ENCODE measurements around the gene EXOC5. TPM values are rescaled to one million over a fixed set of nuclear protein-coding genes. Genes with fewer than 3 reads are reported as not detected.

Gene EXOC5
- total RNA-seq, 1 experiment from 2014 or later: 51.0 TPM

DNA sequence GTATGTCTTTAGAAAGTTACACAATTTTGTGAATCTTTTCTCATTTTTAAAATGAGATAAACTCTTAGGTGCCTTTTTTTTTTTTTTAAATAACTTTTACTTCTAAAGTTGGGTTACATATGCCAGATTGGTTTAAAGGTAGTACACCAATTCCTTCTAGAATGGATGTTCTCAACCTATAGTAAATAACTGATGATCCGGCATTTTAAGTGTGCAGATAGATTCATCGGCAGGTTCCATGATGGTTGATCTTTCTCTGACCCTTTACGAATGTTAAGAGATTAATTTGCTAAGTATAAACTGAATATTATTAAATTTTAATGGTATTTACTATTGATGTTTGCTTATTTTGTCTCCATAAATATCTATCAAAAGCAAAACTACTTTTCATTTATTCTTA, 8.4 kb upstream of the EXOC5 start:
- peaks cover 4% of the 10 kb centered on the region; the same call in 1 of the 2 replicates for H4K20me1 ChIP-seq (ENCODE audit: insufficient read depth)
- POLR2A ChIA-PET (ENCODE audit: unreplicated experiment): no interaction called here
- DNase-seq: no peak
- no peaks in the 10 kb centered on the region for H3K27me3 ChIP-seq (ENCODE audit: insufficient read depth, low read depth)
- peaks cover 17% of the 10 kb centered on the region for H3K79me2 ChIP-seq (ENCODE audit: low read depth)
- TF ChIP-seq, protein P1, sequence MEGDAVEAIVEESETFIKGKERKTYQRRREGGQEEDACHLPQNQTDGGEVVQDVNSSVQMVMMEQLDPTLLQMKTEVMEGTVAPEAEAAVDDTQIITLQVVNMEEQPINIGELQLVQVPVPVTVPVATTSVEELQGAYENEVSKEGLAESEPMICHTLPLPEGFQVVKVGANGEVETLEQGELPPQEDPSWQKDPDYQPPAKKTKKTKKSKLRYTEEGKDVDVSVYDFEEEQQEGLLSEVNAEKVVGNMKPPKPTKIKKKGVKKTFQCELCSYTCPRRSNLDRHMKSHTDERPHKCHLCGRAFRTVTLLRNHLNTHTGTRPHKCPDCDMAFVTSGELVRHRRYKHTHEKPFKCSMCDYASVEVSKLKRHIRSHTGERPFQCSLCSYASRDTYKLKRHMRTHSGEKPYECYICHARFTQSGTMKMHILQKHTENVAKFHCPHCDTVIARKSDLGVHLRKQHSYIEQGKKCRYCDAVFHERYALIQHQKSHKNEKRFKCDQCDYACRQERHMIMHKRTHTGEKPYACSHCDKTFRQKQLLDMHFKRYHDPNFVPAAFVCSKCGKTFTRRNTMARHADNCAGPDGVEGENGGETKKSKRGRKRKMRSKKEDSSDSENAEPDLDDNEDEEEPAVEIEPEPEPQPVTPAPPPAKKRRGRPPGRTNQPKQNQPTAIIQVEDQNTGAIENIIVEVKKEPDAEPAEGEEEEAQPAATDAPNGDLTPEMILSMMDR (conservative IDR thresholded peaks at IDR 0.05): no peak
- TF ChIP-seq EZH2 (IDR thresholded peaks at IDR 0.05; ENCODE audit: low read depth): no peak
- BruUV-seq (replicated peaks): no TSS peak
- no peak overlapping the region for H3K27ac ChIP-seq
- H2AFZ ChIP-seq: no peak overlapping the region
- H3K9me2 ChIP-seq (ENCODE audit: insufficient read depth): no peaks in the 10 kb centered on the region
- H3K4me3 ChIP-seq: no peak overlapping the region
- CTCF ChIA-PET: no interaction called here
- intact Hi-C loops (cut with micrococcal nuclease; ENCODE audit: unreplicated experiment): no loop called here
- no peaks in the 10 kb centered on the region for H3K9me3 ChIP-seq (ENCODE audit: insufficient read depth, low read depth)
- H3K36me3 ChIP-seq (ENCODE audit: low read depth): peaks cover 25% of the 10 kb centered on the region
- no peaks in the 10 kb centered on the region for H3K4me1 ChIP-seq (replicated peaks; ENCODE audit: insufficient read depth)
- H3K4me2 ChIP-seq: no peak overlapping the region
- no peaks in the 10 kb centered on the region for H3F3A ChIP-seq (ENCODE audit: insufficient read depth, low read depth)

DNA sequence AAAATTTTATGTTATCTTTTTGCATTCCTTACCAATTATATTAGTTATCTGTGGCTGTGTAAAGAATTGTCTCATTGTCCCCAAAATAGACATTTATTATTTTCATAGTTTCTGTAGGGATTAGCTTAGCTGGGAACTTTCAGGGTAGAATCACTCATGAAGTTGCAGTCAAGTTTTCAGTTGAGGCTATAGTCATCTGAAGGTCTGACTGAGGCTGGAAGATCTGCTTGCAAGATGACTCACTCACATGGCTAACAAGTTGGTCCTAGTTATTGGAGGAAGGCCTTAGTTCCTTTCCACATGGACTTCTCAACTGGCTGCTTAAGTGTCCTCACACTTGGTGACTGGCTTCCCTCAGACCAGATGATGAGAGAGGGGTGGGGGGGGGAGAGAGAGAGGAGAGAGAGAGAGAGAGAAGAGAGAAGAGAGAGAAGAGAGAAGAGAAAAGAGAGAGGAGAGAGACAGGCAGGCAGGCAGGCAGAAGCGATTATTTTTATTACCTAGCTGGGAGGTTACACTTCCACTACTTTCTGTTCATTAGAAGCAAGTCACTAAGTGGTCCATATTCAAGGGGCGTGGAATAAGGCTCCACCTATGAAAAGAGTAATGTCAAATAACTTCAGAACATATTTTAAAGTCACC, 6.4 kb upstream of the EXOC5 start:
- no peak for DNase-seq
- ChIA-PET CTCF (no interaction called here), POLR2A (ENCODE audit: unreplicated experiment) (no interaction called here)
- Histone ChIP-seq H3K4me2 (no peak overlapping the region), H4K20me1 (ENCODE audit: insufficient read depth) (peaks cover 4% of the 10 kb centered on the region), H3K4me3 (no peak overlapping the region), H2AFZ (no peak overlapping the region), H3K36me3 (ENCODE audit: low read depth) (peaks cover 24% of the 10 kb centered on the region), H3K79me2 (ENCODE audit: low read depth) (peaks cover 36% of the 10 kb centered on the region), H3K27me3 (ENCODE audit: insufficient read depth, low read depth) (no peaks in the 10 kb centered on the region), H3K9me3 (ENCODE audit: insufficient read depth, low read depth) (no peaks in the 10 kb centered on the region), H3K27ac (no peak overlapping the region), H3K9me2 (ENCODE audit: insufficient read depth) (no peaks in the 10 kb centered on the region), H3K4me1 (replicated peaks; ENCODE audit: insufficient read depth) (peaks cover 17% of the 10 kb centered on the region; the same call in 1 of the 2 replicates), H3F3A (ENCODE audit: insufficient read depth, low read depth) (no peaks in the 10 kb centered on the region)
- no peak for TF ChIP-seq EZH2 (IDR thresholded peaks at IDR 0.05; ENCODE audit: low read depth)
- TF ChIP-seq, protein P1 (conservative IDR thresholded peaks at IDR 0.05): no peak
- BruUV-seq (replicated peaks): no TSS peak
- intact Hi-C loops (cut with micrococcal nuclease; ENCODE audit: unreplicated experiment): no loop called here

DNA sequence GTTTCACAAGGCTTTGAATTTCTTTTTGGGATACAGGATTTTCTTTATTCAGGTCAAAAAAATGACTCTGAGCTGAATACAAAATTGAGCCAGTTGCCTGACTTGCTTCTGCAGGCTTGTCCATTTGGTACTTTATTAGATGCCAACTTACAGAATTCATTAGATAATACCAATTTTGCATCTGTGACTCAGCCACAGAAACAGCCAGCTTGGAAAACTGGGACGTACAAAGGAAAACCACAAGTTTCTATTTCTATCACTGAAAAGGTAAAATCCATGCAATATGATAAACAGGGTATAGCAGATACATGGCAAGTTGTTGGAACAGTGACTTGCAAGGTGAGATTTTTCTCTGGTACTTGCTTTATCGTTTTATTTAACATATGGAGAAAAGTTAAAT, 5.8 kb upstream of the EXOC5 start:
- ChIA-PET CTCF (no interaction called here), POLR2A (ENCODE audit: unreplicated experiment) (no interaction called here)
- Histone ChIP-seq H3K9me2 (ENCODE audit: insufficient read depth) (no peaks in the 10 kb centered on the region), H3K36me3 (ENCODE audit: low read depth) (peaks cover 24% of the 10 kb centered on the region), H3K79me2 (ENCODE audit: low read depth) (peaks cover 42% of the 10 kb centered on the region), H3K27me3 (ENCODE audit: insufficient read depth, low read depth) (no peaks in the 10 kb centered on the region), H3K9me3 (ENCODE audit: insufficient read depth, low read depth) (no peaks in the 10 kb centered on the region), H3K27ac (no peak overlapping the region), H3K4me2 (no peak overlapping the region), H3F3A (ENCODE audit: insufficient read depth, low read depth) (peaks cover under 1% of the 10 kb centered on the region; the same call in 1 of the 2 replicates), H4K20me1 (ENCODE audit: insufficient read depth) (peaks cover 4% of the 10 kb centered on the region), H2AFZ (no peak overlapping the region), H3K4me3 (no peak overlapping the region), H3K4me1 (replicated peaks; ENCODE audit: insufficient read depth) (peaks cover 20% of the 10 kb centered on the region; the same call in 1 of the 2 replicates)
- no TSS peak for BruUV-seq (replicated peaks)
- TF ChIP-seq, protein P1 (conservative IDR thresholded peaks at IDR 0.05): no peak
- no peak for DNase-seq
- intact Hi-C loops (cut with micrococcal nuclease; ENCODE audit: unreplicated experiment): no loop called here

Data from PC-9 (cell line).